Glutamatergic neuron (in vitro differentiated cells): ENCODE results near the gene EFCAB9. TPM values are rescaled to one million over a fixed set of nuclear protein-coding genes. Genes with fewer than 3 reads are reported as not detected.

Experiments used
- DNase-seq: peaks from one replicate; pipeline ENCODE4 v3.0.0; 2022
- H3K27ac Mint-ChIP-seq: one replicate; pipeline ENCODE4 v1.8.0; 2020; ENCODE audit warnings: mild to moderate bottlenecking, mixed read lengths, inconsistent platforms; ENCODE audit not compliant: unreplicated experiment
- H3K27me3 Mint-ChIP-seq: one replicate; pipeline ENCODE4 v1.8.0; 2020; ENCODE audit warnings: mild to moderate bottlenecking, moderate library complexity, mixed read lengths, inconsistent platforms; ENCODE audit not compliant: unreplicated experiment
- H3K36me3 Mint-ChIP-seq: one replicate; pipeline ENCODE4 v1.8.0; 2020; ENCODE audit warnings: mild to moderate bottlenecking, mixed read lengths, inconsistent platforms; ENCODE audit not compliant: unreplicated experiment
- H3K4me1 Mint-ChIP-seq: one replicate; pipeline ENCODE4 v1.8.0; 2020; ENCODE audit warnings: mild to moderate bottlenecking, low read depth, mixed read lengths, inconsistent platforms; ENCODE audit not compliant: unreplicated experiment
- H3K4me3 Mint-ChIP-seq: one replicate; pipeline ENCODE4 v1.8.0; 2020; ENCODE audit warnings: mild to moderate bottlenecking, mixed read lengths, inconsistent platforms; ENCODE audit not compliant: unreplicated experiment
- H3K9me3 Mint-ChIP-seq: one replicate; pipeline ENCODE4 v1.8.0; 2020; ENCODE audit warnings: mild to moderate bottlenecking, moderate library complexity, mixed read lengths, inconsistent platforms; ENCODE audit not compliant: unreplicated experiment
- total RNA-seq: library from RNA; stranded (reverse); fragmentation: NEBNext Ultra II Directional; extraction: Animal tissue kit (Norgen Biotek cat#: 25700); gene quantifications from one replicate; pipeline ENCODE4 v1.2.1, GENCODE V29; 2021; ENCODE audit not compliant: unreplicated experiment
- TF ChIP-seq, protein P1 (sequence below): fragments of 200-600 bp; sonication (generic); IDR thresholded peaks from one replicate; pipeline ENCODE4 v1.5.0; 2021; ENCODE audit not compliant: partially characterized antibody, unreplicated experiment

The EFCAB9 gene
- total RNA-seq, 1 donor from 2014 or later, result not detected

DNA sequence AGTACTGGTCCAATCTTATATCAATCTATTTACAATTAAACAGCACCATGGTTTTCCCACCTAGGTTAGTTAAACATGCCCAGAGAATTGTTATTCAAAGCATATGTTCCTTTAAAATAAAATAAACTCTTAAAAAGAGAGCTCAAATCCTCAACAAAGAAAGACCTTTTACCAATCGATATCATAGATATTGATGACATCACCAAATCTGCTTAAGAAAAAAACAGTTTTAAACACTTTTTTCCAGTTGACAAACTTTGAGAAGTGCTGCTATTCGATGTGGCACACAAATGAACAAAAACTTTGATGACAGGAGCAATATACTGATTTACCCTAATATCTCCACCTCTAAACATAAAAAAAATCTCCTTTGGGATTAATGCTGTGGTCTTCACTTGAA is 15.7 kb downstream of the EFCAB9 start:
- Mint-ChIP-seq H3K27me3 (no peaks in the 10 kb centered on the region), H3K9me3 (no peaks in the 10 kb centered on the region), H3K27ac (no peak overlapping the region), H3K4me3 (no peak overlapping the region), H3K36me3 (peaks cover 5% of the 10 kb centered on the region), H3K4me1 (peaks cover 3% of the 10 kb centered on the region)
- no peak for DNase-seq
- TF ChIP-seq, protein P1, sequence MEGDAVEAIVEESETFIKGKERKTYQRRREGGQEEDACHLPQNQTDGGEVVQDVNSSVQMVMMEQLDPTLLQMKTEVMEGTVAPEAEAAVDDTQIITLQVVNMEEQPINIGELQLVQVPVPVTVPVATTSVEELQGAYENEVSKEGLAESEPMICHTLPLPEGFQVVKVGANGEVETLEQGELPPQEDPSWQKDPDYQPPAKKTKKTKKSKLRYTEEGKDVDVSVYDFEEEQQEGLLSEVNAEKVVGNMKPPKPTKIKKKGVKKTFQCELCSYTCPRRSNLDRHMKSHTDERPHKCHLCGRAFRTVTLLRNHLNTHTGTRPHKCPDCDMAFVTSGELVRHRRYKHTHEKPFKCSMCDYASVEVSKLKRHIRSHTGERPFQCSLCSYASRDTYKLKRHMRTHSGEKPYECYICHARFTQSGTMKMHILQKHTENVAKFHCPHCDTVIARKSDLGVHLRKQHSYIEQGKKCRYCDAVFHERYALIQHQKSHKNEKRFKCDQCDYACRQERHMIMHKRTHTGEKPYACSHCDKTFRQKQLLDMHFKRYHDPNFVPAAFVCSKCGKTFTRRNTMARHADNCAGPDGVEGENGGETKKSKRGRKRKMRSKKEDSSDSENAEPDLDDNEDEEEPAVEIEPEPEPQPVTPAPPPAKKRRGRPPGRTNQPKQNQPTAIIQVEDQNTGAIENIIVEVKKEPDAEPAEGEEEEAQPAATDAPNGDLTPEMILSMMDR, result no peak

DNA sequence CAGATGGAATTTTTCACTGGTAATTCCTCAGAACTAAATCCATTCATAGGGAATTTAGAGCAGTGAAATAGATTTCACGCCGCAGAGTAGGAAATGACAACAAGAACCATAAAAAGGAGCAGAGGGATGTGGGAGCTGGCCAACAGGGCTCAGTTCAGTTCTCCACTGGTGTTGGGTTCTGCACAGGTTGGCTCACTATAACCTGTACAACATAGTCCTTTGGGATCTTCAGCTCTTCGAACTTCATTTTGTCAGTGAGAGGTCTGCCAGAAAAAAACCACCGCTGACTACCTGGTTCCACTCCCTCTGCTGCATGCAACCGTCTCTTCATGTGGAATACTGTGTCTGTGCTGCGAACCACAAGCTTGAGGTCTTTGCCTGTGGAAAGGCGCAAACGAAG is 17.7 kb downstream of the EFCAB9 start:
- Mint-ChIP-seq H3K9me3 (no peaks in the 10 kb centered on the region), H3K27ac (no peak overlapping the region), H3K4me1 (peaks cover 7% of the 10 kb centered on the region), H3K36me3 (peaks cover 5% of the 10 kb centered on the region), H3K27me3 (no peaks in the 10 kb centered on the region), H3K4me3 (no peak overlapping the region)
- TF ChIP-seq, protein P1, result no peak
- DNase-seq, result no peak

DNA sequence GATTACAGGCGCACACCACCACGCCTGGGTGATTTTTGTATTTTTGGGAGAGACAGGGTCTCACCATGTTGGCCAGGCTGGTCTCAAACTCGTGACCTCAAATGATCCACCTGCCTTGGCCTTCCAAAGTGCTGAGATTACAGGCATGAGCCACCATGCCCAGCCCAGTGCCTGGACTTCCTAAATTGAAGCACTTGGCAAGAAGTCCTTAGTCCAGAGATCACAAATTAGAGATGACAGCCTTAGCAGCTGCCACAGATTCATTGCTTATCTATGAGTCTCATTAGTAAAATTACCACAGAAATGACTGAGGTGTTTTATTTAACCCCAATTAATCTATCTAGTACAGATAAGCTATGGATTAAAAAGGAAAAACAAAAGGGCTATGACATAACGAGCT is 19.2 kb downstream of the EFCAB9 start:
- no peak for DNase-seq
- peaks cover 7% of the 10 kb centered on the region for H3K4me1 Mint-ChIP-seq
- no peaks in the 10 kb centered on the region for H3K9me3 Mint-ChIP-seq
- peaks cover 1% of the 10 kb centered on the region for H3K27me3 Mint-ChIP-seq
- no peak overlapping the region for H3K4me3 Mint-ChIP-seq
- peaks cover 5% of the 10 kb centered on the region for H3K36me3 Mint-ChIP-seq
- no peak overlapping the region for H3K27ac Mint-ChIP-seq
- TF ChIP-seq, protein P1, result no peak

DNA sequence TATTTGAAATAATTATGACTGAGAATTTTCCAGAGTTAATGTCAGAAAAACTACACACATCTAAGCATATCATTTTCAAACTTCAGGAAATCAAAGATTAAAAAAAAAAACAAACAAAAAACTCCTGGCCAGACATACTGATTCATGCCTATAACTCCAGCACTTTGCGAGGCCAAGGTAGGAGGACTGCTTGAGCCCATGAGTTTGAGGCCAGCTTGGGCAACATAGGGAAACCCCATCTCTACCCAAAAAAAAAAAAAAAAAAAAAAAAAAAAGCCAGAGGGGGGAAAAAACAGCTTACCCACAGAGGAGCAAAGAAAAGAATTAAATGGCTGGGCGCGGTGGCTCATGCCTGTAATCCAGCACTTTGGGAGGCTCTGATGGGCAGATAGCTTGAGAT is 22.4 kb downstream of the EFCAB9 start:
- H3K4me3 Mint-ChIP-seq, result no peak overlapping the region
- TF ChIP-seq, protein P1, result no peak
- DNase-seq, result no peak
- H3K36me3 Mint-ChIP-seq, result peaks cover 18% of the 10 kb centered on the region
- H3K27me3 Mint-ChIP-seq, result peaks cover 4% of the 10 kb centered on the region
- peaks cover 3% of the 10 kb centered on the region for H3K9me3 Mint-ChIP-seq
- H3K27ac Mint-ChIP-seq, result no peak overlapping the region
- H3K4me1 Mint-ChIP-seq, result peaks cover 4% of the 10 kb centered on the region

DNA sequence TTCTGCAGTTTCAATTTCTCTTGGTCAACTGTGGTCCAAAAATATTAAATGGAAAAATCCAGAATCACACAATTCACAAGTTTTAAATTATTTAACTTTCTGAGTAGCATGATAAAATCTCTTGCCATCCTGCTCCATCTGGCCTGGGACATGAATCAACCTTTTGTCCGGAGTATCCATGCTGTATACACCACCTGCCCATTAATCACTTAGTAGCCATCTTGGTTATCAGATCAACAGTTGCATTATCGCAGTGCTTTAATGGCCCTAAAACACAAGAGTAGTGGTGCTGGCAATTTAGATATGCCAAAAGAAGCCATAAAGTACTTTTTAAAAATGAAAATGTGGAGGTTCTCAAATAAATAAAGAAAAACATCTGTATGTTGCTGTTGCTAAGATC is 25.3 kb downstream of the EFCAB9 start:
- Mint-ChIP-seq H3K27me3 (peaks cover 5% of the 10 kb centered on the region), H3K27ac (no peak overlapping the region), H3K4me3 (no peak overlapping the region), H3K9me3 (peaks cover 3% of the 10 kb centered on the region), H3K4me1 (peaks cover 9% of the 10 kb centered on the region), H3K36me3 (peaks cover 15% of the 10 kb centered on the region)
- DNase-seq, result no peak
- TF ChIP-seq, protein P1, result no peak
